DMS53 treated with DMSO at 0.1 percent for 48 hours (cell line): Measurements from ENCODE around the gene TGFA.
A peak's percentile ranks its signal among the peaks of the same experiment; 100 is the strongest.

Source experiments
- DNase-seq: peaks from one replicate; lab custom pipeline; 2025; ENCODE audit not compliant: unreplicated experiment; lab: John Stamatoyannopoulos, UW

The TGFA gene

DNA sequence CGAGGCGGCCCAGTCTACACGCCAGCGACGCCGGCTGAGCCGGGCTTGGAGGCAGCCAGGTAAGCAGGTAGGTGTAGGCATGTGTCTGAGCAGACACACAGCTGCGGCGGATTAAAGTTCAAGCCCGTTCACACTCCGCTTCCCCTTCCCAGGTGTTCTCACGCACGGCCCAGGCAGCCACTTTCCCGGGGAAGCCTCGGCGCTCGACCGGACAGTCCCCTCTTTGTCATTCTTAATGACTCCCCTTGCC, 367 bp downstream of the TGFA start:
- DNase-seq, result peak; percentile 37

DNA sequence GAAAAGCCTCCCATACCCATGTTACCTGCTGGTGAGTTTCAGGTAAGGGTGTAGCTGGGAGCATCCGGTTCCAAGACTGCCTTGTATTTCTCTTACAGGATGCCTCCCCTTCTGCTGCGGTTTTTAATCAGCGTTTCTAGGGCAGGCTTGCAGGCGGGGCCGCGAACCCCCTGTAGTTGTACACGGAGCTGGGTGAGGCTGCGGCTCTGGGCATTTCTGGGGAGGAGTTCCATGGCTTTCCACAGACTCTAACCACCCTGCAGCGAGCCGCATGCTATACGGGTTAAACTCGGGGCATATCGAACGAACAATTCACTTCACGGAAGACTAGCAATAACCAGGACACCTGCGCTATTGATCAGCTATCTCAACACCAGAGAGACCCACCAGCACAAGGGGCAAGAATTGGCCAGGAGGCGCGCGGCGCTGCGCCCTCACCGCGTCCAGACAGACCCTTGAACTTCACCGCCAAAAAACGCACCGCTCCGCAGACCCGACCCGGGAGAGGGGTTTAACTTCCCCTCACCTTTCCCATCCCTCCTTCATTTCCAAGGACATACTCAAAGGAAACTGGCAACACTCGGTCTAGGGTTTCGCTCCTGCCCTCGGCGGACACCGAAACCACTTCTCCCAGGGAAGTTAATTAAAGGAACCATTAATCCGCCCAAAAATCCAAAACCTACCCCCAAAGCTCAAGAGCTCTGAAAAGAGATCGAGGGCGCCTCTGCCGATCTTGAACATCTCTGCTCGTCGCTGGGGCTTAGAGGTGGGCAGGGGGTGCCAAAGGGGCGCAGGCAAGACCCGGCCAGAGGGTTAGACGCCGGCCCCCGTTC, 909 bp downstream of the TGFA start:
- DNase-seq, result no peak

DNA sequence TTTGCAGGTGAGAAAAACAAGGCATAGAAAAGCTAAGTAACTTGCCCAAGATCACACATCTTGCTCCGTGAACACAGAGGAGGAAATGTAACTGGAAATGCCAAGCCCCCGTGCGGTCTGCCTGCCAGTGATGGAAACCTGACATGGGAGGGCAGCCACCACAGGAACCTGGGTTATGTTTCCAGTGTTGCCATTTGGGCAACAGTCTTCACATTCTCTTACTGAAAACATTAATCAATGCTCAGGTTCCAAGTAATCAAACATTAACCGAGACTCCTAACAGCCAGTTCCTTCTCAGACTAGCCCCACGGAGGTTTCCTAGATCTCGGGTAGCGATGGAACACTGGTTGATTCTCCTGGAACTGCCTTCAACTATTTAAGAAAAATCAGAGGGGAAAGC, 2.5 kb downstream of the TGFA start:
- DNase-seq, result no peak

DNA sequence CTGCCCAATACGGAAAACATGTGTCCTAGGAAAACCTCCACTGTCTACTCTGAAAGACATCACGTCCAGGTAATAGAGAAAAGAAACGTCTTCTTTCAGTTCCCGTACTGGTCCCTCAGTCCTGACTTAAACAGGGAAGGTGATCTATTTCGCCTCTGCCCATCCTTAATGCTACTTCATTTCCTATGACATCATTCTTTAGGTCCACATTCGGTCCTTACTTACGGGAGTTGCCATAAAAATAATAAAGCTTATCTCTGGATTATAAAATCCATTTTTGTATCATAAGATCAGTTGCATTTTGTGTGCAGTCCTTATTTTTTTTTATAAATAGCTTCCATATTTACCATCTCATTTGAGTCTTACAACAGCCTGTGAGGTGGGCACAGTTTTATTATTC, 3.7 kb downstream of the TGFA start:
- no peak for DNase-seq

DNA sequence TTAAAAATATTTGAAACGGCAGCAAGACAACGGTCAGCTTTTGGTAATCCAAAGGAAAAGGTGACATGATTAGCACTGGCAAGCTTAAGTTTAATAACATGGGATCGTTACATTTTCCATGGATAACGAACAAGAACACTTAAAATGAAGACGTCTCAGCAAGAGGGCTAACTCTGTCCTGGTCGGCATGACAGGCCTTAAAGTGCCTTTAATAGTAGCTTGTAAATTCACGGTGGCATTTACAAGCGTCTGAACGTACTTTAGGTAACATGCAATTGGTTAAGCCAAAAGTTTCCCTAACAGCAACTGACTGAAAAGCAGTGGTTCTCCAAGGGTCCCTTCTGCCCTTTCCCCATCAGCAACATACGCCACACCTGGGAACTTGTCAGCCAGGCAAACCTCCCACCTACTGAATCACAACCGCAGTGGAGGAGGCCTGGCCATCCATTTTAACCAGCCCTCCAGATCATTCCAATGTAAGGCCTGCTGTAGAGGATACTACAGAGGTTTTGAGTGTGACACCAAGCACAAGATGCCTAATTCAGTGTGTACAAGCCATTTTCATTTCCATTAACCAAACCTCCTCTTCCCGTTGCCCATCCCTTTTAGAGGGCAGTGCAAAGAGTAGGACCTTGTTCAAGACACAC, 4.4 kb downstream of the TGFA start:
- no peak for DNase-seq

DNA sequence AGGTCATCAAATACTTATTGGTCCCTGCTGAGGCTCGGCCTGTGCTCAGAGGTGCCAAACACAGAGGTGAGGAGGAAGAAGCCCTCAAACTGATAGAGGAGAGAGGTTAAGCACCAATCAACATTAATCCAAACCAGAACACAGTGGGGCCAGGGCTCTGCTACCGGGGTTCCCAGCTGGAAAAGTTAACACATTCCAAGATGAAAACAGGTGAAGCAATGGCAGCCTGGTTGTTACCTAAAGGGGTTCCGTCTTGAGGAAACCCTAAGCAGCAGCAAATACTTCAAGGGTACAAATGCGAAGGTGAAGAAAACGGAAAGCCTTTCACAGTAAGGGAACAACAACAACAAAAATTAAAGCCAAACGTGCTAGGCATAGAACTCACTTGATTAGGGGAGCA, 5.4 kb downstream of the TGFA start:
- DNase-seq, result no peak

DNA sequence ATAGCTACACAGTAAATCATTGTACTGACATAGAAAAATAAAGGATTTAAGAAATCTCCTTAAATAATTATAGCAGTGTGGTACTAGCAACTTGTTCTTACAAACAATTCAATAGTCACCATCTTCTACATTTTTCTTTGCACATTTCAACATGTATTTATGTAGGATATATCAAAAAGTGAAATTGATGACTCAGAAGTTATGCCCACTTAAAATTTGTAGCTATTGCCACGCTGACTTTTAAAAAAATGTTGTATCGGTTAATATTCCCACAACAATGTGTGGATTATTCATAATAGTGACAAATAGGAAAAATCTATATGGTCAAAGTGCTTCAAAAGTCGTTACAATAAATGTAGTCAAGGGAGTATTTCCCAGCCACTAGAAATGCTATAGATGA, 6.7 kb downstream of the TGFA start:
- no peak for DNase-seq

DNA sequence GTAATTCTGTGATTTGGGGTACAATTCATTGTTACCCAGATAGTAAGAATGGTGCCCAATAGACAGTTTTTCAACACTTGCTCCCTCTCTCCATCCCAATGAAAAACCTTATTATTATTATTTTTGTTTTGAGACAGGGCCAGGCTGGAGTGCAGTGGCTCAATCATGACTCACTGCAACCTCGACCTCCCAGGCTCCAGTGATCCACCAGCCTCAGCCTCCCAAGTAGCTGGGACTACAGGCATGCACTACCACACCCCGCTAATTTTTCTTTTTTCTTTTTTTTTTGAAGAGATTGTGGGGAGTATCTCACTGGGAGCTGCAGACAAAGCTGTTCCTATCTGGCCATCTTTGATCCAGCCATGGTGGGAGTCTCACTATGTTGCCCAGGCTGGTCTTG, 7.2 kb downstream of the TGFA start:
- DNase-seq, result no peak

DNA sequence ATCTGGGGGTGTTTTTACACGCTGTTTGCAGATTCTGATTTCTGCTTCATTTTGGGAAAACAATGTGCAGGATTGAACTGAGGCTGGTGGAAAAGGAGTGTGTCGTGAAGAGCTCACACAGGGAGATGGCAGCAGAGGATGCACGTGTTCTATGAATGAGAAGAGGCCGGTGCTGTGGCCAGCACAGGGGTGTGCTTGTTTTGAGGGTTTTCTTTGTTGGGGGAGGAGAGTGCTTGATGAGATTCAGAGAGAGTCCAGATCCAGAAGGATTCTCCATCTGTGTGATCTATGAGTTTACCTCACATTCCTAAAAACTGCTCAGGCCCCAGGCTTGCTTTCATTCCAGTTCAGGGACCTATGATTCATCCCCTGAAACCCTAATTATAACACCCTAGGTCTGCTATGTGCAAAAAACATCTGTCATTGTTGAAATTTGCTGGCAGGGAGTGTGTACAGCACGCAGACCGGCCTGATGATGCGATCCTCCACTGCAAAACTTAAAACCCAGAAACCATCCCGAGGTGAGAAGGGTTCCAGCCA, 12.1 kb downstream of the TGFA start:
- DNase-seq, result no peak

DNA sequence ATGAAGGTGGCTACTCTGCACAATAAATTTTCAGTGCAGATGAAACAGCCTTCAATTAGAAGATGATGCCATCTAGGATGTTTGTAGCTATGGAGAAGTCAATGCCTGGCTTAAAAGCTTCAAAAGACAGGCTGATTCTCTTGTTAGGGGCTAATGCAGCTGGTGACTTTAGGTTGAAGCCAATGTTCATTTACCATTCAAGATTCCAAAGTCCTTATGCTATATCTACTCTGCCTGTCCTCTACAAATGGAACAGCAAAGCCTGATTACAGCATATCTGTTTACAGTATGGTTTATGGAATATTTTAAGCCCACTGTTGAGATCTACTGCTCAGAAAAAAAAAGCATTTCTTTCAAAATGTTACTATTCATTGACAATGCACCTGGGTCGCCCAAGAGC, 15.8 kb downstream of the TGFA start:
- DNase-seq, result no peak

DNA sequence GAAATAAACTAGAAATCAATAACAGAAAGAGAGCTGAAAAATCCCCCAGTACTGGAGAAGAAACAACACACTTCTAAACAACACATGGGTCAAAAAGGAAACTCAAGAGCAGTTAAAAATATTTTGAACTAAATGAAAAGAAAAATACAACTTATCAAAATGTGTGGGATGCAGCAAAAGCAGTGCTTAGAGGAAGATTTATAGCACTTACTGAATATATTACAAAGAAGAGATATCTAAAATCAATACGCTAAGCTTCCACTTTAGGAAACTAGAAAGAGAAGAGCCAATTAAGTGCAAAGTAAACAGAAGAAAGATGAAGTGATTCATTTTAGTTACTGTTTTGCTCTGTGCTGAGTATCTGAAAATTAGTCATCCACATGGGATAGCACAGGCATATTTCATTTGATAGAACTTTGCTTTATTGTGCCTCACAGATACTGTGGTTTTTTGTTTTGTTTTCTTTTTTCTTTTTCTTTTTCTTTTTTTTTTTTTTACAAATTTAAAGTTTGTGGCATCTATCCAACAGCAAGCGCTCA, 17.0 kb downstream of the TGFA start:
- peak; percentile 12 for DNase-seq

DNA sequence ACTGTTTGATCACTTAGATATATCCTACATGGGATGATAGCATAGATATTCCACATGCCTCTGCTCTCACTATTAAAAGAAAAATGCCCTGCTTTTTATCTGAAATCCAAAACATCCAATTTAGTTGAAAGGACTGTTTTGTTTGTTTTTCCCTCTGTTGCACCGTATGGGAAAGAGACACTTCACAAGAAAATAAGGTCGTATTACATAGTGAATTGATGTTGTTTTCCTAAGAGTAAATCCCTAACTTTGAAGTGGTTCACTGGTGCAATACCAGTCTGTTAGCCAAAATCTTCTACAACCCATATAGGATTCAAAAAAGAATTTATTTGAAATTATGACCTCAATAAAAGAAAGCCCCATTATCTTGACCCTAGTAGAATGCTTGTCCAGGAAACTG, 18.1 kb downstream of the TGFA start:
- no peak for DNase-seq

DNA sequence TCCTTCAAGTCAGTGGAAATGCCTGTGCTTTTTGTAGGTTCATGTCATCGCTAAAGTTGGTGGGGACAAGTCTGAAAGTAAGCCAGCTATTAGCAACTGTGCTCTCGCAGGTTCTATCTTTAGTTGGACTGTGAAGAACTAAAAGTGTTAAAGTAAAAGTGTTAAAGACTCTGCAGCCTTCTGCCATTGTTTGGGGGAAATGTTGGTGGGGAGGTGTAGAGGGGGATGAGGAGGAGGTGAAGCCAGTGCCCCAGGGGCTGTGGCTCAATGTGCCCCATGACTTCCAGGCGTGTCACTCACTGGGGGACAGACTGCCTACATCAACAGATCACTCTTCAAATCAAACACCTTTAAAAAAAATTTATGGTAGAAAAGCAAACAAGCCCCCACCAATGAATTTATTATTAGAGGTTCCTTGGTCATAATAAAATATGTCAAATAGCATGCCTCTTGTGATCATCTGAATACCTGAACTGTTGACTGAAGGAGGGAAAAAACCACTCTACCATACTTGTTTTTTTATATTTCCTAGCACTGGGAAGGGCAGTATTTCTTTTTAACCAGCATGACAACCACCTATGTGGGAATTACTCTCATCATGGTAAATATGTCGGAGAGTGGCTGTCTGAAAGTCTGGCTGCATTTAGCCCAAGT, 19.3 kb downstream of the TGFA start:
- no peak for DNase-seq

DNA sequence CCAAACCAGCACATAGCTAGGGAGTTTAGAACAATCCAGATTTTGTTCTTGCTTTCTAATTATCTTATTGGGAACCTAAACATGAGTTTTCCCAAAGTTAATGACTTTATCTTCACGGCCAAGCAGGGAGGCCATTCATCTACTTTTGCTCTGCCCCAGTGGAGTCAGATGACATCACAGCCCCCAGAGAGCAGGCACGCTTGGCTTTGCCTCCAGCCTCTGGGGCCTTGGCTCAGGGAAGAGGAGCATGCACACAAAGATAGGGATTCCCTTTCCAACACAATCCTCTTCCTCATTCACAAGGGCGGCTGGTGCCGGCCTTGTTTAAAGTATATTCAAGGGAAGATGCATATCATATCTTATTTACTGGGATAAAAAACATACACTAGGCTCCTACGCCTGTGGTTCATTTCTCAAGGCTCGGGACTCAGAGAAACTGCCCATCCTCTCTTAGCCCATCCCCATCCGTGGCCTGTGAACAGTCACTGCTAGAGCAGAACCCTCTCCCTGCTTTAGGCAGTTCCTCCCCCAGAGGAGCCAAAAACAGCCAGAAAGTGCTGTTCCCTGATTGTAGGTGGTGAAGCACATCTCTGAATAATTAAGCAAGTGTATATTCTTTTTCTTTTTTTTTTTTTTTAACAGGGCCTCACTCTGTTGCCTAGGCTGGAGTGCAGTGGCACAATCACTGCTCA, 21.2 kb downstream of the TGFA start:
- DNase-seq, result no peak

DNA sequence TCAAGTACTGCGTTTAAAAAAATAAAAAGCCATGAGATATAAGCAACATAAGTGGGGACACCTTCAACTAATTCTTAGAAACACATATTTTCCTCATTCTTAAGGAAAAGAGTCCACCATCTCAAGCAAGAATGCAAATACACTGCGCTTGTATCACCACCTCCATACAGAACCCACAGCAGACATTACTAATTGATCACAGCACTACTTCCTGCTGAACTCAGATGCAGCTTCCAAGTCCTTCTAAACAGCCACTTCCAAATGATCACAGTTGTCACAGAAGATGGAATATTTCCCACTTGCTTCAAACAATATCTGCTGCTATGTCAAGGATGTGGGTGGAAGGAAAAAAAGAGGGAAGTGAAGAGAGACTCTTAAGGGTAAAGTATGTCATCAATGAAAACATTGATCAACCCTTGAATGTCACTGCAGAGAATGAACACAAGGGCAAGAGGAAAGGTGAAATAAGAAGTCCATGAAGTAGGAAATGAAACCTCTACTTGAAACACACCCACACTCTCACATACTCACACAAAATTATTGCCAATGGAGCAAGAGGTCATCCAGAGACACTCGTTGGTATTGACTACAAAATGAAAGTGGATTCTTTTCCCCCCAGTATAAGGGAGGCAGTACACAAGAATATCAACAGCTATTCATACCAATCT, 22.1 kb downstream of the TGFA start:
- DNase-seq, result no peak

DNA sequence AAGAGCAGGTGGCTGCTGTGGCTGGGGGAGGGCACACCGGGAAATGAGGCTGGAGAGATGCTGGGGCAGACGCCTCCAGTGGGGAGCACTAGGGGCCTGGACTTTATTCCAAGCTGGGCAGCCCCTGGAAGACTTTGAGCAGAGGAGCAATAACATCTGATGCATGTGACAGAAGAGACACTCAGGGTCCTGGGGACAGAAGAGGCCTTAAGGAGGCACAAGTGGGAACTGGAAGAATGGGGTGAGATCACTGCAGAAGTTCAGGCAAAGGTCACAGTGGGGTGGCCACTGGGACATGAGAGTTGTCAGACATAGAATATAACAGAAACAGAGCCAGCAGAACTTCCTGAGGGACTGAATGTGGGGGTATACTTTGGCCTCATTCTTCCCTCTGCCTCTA, 24.0 kb downstream of the TGFA start:
- no peak for DNase-seq

DNA sequence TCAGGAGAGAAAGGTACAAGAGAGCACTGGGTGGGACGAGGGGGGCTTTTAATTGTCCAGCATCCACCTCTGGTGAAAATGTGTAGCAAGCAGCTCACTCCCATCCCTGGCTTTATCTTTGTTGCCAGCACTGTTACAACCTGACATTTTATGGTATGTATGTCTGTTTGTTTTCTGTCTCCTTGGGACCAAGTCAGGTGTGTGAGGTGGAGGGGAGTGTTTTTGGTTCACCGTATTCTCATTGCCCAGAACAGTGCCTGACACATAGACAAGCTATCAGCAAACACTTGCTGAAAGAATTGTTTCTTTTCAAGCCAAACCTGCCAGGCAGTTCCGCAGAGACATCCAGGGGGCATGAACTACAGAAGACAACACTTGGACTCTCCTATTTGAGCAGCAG, 24.7 kb downstream of the TGFA start:
- no peak for DNase-seq

DNA sequence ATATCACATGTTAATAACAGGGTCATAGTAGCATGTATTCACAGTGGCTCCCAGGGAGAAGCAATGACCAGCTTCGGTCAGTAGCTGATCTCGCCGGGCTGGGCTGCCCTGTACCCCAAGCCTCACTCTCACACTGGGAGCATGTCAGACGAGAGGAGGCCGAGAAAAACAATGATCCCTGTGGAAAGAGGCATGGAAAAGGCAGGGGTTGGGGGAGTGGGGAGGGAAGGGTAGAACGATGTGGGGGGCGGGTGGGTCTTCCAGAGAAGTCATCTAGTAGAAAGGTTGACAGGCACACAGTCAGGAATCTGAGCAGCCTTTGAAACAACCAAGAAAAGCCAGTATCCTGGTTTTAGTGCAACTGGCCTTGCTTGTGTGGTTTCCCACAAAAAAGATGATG, 25.4 kb downstream of the TGFA start:
- DNase-seq, result no peak

DNA sequence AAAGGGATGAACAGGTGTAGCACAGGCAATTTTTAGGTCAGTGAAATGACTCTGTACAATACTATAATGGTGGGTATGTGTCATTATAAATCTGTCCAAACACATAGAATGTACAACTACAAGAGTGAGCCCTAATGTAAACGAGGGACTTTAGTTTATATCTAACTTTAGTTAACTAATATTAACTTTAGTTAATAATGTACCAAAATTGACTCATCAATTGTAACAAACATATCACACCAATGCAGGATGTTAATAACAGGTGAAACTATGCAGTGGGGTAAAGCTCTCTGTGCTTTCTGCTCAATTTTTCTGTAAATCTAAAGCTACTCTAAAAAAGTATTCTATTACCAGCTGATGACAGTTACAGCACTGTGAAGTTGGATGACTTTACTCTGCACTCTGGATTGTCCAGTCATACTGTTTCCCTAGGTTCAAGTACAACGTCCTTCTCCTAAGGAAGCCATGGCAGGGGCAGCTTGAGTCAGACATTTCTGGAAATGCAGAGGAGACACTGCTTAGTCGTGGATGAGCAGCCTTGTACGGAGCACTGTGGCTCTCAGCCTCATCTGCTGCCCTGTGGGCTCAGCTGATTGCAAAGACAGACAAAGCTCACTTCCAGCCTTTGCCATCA, 26.1 kb downstream of the TGFA start:
- DNase-seq, result no peak

DNA sequence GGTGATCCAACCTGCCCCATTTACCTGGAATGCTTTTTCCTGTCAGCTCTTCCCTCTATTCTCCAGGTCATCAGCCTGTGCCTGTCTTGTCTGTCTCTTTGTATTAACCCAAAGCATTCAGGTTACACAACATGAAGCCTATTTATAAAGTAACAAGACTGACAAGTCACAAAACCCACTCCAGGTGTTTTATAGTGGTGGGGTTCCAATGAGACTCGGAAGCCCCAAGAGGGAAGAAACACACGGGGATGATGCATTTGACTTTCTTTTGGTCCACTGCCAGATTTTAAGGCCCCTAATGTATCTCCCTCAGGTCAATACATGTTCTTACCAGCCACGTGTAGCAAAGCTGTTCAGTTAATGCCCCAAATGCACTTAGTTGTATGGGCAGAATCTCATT, 27.5 kb downstream of the TGFA start:
- DNase-seq, result no peak

DNA sequence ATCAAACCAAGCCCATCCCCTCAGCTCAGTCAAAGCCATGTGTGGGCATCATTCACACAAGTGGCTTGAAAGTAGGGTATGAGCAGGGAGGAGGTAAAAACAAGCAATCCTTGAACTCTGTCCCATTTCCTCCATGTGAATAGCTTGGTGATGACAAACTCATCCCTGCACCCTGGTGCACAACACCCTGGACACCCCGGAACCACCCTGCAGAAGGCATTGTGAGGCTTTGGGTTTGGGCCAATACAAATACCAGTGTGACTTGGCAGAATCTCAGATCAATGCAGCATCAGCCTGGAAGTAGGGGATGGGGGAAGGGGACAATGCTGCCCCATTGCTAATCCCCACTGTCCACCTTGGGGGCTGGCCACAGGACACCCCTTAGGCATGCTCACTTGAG, 28.6 kb downstream of the TGFA start:
- DNase-seq, result no peak
